ENCODE data around the gene CCDC74B. TPM values are rescaled to one million over a fixed set of nuclear protein-coding genes. Genes with fewer than 3 reads are reported as not detected.
A peak's percentile ranks its signal among the peaks of the same experiment; 100 is the strongest.
"Not testable (repeated sequence)": the region's sequence is repeated elsewhere in the genome, so short reads cannot be mapped to it uniquely, and the experiment has no call there.

Gene CCDC74B
- total and polyA plus RNA-seq, 2 of the 8 experiments (the other 6 are each of a cell fraction or from before 2014, with no cell fraction given): 6.4 to 6.7 TPM

- ChIA-PET CTCF (ENCODE audit: partially characterized antibody) (interaction anchor here (2.6 kb wide), 1 partner anchor 144 kb away, joined by 9 read pairs; no protein-coding TSS in a partner anchor), POLR2A (ENCODE audit: partially characterized antibody) (interaction anchor here (0.7 to 1.1 kb wide), 3 partner anchors 15 to 1878 kb away, joined by 3 to 4 read pairs (median 3); no protein-coding TSS in a partner anchor)
- not testable (repeated sequence) for H3K27ac ChIP-seq (ENCODE audit: low read depth, low read length); H3K79me2 ChIP-seq (ENCODE audit: control insufficient read depth in 1 of 2, insufficient read depth in 2 of 2, low read length in 2 of 2); H4K20me1 ChIP-seq (replicated peaks in 1 of 2; ENCODE audit: control insufficient read depth in 1 of 2, insufficient read depth in 2 of 2, low read length in 2 of 2); H2AK5ac ChIP-seq (ENCODE audit: low read depth, low read length); H4K5ac ChIP-seq (ENCODE audit: insufficient read length, low read depth, low read length); H3K14ac ChIP-seq (ENCODE audit: insufficient read length); DNase-seq (ENCODE audit: low read depth in 1 of 2, low spot score in 2 of 2); H3K27me3 ChIP-seq (replicated peaks in 1 of 4; ENCODE audit: control insufficient read depth in 3 of 4, extremely low read depth in 1 of 4, insufficient read depth in 3 of 4, low read length in 3 of 4); H3K56ac ChIP-seq (replicated peaks; ENCODE audit: insufficient read length, low read depth, low read length); H2BK20ac ChIP-seq (ENCODE audit: low read length); H3K9me3 ChIP-seq (ENCODE audit: insufficient read depth in 2 of 2, low read depth in 1 of 2, low read length in 1 of 2); H3K9ac ChIP-seq (replicated peaks in 1 of 4; ENCODE audit: extremely low read depth in 1 of 4, low read depth in 3 of 4, low read length in 3 of 4); FAIRE-seq; H2BK120ac ChIP-seq (replicated peaks; ENCODE audit: low read depth, low read length); H3K4me1 ChIP-seq (replicated peaks in 1 of 4; ENCODE audit: control insufficient read depth in 3 of 4, insufficient read depth in 4 of 4, low read length in 3 of 4); H2BK5ac ChIP-seq (ENCODE audit: low read depth, low read length); H3K4me3 ChIP-seq (ENCODE audit: extremely low read depth in 1 of 4, insufficient read depth in 2 of 4, low read depth in 3 of 4, low read length in 4 of 4); H3K18ac ChIP-seq (ENCODE audit: extremely low read depth, low read length); H3K23ac ChIP-seq (ENCODE audit: insufficient read length); H2BK15ac ChIP-seq (ENCODE audit: low read length); H2BK12ac ChIP-seq (ENCODE audit: low read depth, low read length); H4K91ac ChIP-seq (replicated peaks; ENCODE audit: insufficient read length, low read length); H3K4ac ChIP-seq (replicated peaks; ENCODE audit: insufficient read length, low read depth, low read length); H3K79me1 ChIP-seq (ENCODE audit: low read depth, low read length); H3K4me2 ChIP-seq (ENCODE audit: insufficient read depth in 1 of 2, low read depth in 2 of 2, low read length in 2 of 2); H2AFZ ChIP-seq (ENCODE audit: low read length); H4K8ac ChIP-seq (ENCODE audit: extremely low read depth, insufficient read depth, low read length); H3K23me2 ChIP-seq (ENCODE audit: low read depth, low read length); H3K36me3 ChIP-seq (ENCODE audit: control insufficient read depth in 2 of 4, insufficient read depth in 4 of 4, low read length in 3 of 4)
- 90% methylated on average over 15 of the region's 17 CpGs; no CpG with 5 or more reads in 1 of the 2 experiments for WGBS, 2 experiments (ENCODE audit: extremely low coverage in 1 of 2, insufficient coverage in 1 of 2, insufficient read length in 1 of 2, insufficient replicate concordance in 2 of 2, low coverage in 1 of 2, low lambda C conversion rate in 2 of 2, missing lambda C conversion rate in 1 of 2)
- 0 out of 2 replicates have a peak, but pooled peaks have one; percentile 21 for TF ChIP-seq CEBPB (IDR thresholded peaks at IDR 0.05; ENCODE audit: low read depth, low read length)
Measured at GRCh38 chr2:130187859-130188792, 43.2 kb upstream of the CCDC74B start.

Measured in H1 (cell line).